Activated T-cell treated with anti-CD3 and anti-CD28 coated beads for 4 hours (primary cell): Measurements from ENCODE around the gene NMRK1.
A peak's percentile ranks its signal among the peaks of the same experiment; 100 is the strongest.

Source experiments
- DNase-seq: peaks from one replicate; pipeline ENCODE4 v3.0.0-alpha.2; 2020

NMRK1 gene

GRCh38 chr9:75087824-75088645, at the start of gene NMRK1, which contains the start of gene OSTF1:
TSS of gene NMRK1 (minus strand) at chr9:75088155. CDS start at chr9:75083115, 5,040 bp downstream.
TSS of gene OSTF1 (plus strand) at chr9:75088514. CDS start at chr9:75088693, 179 bp downstream.
- DNase-seq: peak; percentile 80

DNA sequence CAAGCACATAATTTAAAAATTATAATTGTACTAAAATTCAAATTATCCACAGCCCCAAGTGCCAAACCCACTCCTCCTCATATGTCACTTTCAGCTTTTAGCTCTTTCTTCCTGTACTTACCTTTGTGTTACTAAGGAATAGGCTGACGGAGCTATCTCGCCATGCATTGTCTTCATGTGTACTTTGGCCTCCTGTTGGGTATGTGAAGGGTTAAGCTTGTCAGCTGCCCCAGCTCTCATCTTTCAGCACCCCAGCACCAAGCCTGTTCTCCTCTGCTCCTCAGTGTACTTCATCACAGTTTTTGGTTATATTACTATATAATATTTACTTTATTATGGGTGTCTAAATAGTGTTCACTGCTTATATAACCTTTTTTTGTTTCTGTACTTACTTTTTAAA, 46.5 kb upstream of the NMRK1 start:
- DNase-seq: no peak

DNA sequence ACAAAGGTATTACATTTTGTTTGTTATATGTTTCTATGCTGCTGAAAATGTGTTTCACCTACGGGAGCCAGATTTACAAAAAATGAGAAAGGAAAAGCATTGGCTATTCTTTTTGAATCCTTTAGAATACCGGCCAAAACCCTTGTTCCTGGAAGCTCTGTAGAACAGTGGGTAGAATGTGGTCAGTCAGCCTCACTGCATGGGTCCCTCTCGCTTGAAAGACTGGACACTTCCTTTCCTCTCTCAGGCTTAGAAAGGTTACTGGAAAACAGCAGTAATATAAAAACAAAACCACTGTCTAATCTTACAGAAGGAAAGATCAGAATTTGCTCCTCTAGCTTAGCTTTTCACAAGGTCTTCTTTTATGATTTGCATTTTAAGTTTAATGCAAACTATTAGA, 45.4 kb upstream of the NMRK1 start:
- no peak for DNase-seq

DNA sequence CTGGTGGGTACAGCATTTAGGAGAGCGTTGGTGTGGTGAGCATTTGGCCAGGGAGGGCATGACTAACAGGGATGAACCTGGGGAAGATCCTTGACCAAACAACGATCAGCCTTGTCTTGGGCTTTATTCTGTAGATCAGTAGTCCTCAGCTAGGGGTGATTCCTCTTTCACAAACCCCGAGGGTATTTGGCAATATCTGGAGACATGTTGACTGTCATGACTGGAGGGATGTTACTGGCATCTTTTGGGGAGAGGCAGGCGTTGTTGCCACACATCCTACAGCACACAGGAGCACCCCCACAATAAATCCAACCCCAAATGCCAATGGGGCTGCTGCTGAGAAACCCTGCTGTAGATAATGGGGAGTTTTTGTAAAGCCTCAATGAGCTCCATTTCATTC, 44.3 kb upstream of the NMRK1 start:
- DNase-seq: no peak

GRCh38 chr9:75131700-75132099, 43.7 kb upstream of the NMRK1 start:
- no peak for DNase-seq

DNA sequence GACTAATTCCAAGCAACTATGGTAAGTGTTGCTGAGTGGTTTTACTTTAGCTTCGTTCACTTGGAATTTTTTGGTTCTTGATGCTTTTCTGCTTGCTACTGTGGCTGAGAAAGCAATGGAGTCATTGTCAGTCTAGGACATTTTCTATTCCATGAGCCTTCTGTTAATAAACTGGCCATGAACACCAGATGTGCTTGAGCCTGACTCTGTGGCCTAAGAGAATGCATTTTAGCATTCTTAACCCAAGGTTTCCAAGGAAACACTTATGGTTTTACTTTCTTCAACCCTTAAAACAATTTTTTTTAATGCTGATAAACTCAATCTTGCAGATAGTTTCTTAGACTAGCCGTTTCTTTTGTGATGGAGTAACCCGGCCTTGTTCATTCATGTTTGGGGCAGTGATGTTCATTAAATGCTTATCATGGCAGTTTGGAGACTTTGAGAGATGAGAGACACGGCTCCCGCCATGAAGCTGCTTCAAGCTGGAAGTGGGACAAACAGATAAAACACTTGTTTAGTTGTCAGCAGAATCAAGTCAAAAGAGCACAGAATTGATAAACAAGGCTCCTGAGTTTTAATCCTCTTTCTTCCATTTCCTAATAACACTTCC, 42.8 kb upstream of the NMRK1 start:
- DNase-seq: no peak

DNA sequence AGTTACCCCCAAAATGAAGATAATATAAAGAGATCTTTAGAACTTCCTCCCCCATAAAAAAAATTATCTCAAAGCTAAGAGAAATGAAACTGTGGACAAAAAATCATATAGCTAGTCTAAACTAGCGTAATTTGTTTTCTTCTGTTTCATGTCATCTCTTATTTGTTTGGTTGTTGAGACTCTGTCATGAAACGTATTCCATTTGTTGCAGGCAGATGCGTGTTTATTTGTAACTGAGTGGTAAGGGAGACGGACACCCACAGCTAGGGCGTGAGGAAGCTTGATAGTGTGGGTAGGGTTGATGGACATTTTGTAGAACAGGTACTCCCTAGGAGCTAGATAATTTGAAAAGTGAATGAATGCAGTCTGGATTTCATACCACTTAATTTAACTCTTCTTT, 42.2 kb upstream of the NMRK1 start:
- no peak for DNase-seq

GRCh38 chr9:75128535-75128934, 40.6 kb upstream of the NMRK1 start:
- DNase-seq: no peak

GRCh38 chr9:75123696-75124095, 35.7 kb upstream of the NMRK1 start:
- DNase-seq: no peak

DNA sequence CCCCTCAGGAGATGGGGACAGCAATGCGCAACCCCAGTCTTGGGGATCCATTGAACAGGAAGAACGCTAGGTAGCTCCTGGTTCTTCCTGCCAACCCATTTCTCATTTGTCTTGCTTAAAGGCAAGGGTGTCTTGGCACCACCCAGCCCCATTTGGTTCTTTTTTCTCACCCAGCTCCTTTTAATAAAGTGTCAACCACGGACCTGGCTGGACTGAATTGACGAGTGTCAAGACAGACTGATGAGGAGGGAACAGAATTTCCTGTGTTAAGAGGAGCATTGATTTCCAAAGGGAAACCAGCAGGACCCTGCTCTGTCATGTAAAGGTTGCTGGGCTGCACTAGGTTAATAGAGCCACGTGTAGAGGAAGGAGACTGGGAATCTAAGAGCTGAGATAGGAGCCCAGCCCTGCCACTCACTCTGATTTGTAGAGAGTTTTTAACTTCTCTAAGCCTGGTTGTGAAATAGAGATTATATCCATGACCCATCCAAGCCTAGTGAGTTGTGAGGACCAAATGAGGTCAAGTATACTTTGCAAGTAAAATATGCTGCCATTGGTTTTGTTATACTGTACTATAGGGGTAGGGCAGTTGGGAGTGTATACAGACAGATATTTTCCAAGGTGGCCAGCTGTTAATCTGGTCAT, 34.1 kb upstream of the NMRK1 start:
- DNase-seq: no peak

- no peak for DNase-seq
Observed at GRCh38 chr9:75120686-75121085, 32.7 kb upstream of the NMRK1 start.

GRCh38 chr9:75117564-75117963, 29.6 kb upstream of the NMRK1 start:
- DNase-seq: no peak

GRCh38 chr9:75116306-75116705, 28.4 kb upstream of the NMRK1 start:
- no peak for DNase-seq

GRCh38 chr9:75112789-75113188, 24.8 kb upstream of the NMRK1 start:
- DNase-seq: no peak

GRCh38 chr9:75111019-75111622, 23.2 kb upstream of the NMRK1 start:
- no peak for DNase-seq

- no peak for DNase-seq
Observed at GRCh38 chr9:75109210-75109839, 21.4 kb upstream of the NMRK1 start.

DNA sequence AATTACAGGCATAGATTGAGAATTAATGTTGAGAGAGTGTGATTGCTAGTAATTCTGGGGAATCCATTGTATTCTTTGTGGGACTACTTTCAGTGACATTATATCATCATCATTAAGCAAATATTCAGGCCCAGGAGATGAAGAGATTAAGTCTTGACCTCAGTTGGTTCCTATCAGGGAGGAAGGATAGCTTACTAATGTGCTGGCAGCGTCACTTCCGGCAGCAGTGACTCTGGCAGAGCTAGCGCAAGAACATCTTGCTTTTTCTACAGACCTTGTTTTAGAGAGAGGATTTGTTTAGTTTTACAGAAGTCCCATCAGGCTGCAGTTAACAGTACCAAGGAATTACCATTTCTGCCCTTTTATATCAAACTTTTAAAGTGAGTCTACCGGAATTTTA, 20.6 kb upstream of the NMRK1 start:
- DNase-seq: no peak

- DNase-seq: no peak
Observed at GRCh38 chr9:75106857-75107256, 18.9 kb upstream of the NMRK1 start.

GRCh38 chr9:75105841-75106240, 17.9 kb upstream of the NMRK1 start:
- DNase-seq: no peak

DNA sequence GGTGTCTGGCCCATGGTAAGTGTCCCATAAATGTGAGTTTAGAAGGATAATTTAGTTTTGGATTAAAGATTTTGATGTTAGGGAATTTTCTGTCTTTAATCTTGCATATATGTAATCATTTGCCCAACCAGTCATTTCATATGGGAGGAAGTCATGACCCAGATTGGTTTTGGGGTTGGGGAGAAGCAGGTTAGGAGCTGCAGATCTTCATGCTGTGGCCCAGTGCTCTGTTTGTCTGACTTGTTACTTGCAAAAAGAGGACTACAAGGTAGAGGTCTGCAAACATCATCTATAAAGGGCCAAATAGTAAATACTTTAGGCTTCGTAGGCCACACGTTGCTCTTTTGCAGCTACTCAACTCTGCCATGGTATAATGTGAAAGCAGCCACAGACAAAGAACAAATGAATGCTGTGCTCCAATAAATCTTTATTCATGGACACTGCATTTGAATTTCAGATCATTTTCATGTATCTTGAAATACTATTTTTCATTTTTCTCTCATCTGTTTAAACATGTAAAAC, 17.1 kb upstream of the NMRK1 start:
- no peak for DNase-seq

DNA sequence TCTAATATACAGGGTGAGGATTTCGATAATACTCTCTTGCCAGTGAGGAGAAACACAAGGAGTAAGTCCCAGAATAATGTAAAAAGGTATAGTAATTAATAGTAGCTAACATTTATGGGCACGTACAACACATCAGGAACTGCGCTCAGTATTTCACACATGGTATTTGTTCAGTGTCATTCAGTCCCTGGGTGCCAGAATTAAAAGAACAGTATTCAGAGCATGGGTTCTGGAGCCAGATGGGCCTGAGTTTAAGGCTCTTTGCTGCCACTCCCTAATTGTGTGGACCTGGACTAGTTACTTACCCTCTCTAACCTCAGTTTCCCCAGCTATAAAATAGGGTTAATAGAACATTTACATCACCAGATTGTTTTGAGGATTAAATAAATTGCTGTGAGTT, 16.7 kb upstream of the NMRK1 start:
- no peak for DNase-seq

DNA sequence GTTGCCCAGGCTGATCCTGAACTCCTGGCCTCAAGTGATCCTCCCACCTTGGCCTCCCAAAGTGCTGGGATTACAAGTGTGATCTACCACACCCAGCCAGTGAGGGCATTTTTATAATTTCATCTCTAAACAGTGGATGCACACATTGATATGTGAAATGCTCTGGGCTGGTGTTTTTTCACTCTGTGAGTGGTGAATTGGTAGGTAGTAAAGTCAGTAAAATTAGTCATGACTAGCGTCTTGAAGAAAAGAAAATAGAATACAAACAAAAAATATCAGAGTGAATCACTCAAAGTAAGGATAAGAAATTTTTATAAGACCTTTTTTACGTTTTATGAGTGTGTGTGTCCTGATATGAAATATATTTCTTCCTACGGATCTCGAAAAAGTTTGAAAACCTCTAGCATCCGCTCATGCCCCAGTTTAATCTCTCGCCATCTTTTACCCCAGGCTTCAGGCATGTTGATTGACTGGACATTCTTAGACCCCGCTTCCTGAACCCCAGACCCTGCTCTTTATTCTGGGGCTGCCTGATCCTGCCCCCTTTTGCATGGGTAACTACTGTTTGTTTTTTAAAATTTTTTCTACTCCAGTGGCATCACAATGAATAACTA, 14.3 kb upstream of the NMRK1 start:
- DNase-seq: no peak
